ACC112 (cell line): Measurements from ENCODE around the gene PCNX2.
A peak's percentile ranks its signal among the peaks of the same experiment; 100 is the strongest.

Source experiments
- H2AFZ ChIP-seq: fragments of 200-600 bp; sonication (generic); one replicate; pipeline ENCODE4 v1.6.0; 2017; ENCODE audit warnings: antibody characterized with exemption, low read length; ENCODE audit not compliant: unreplicated experiment
- H3K27ac ChIP-seq: fragments of 200-600 bp; sonication (generic); 2 replicates; pipeline ENCODE4 v1.5.1; 2014; ENCODE audit warnings: low read depth, mild to moderate bottlenecking, antibody characterized with exemption, low read length, moderate library complexity
- H3K27me3 ChIP-seq: fragments of 200-600 bp; sonication (generic); 2 replicates; pipeline ENCODE4 v1.6.1; 2014; ENCODE audit warnings: mild to moderate bottlenecking, antibody characterized with exemption, low read length, moderate library complexity, mixed read lengths; ENCODE audit not compliant: insufficient read depth
- H3K36me3 ChIP-seq: fragments of 200-600 bp; sonication (generic); 2 replicates; pipeline ENCODE4 v1.6.1; 2016; ENCODE audit warnings: mild to moderate bottlenecking, antibody characterized with exemption, low read length, moderate library complexity, mixed read lengths; ENCODE audit not compliant: insufficient read depth
- H3K4me1 ChIP-seq: fragments of 200-600 bp; sonication (generic); one replicate; pipeline ENCODE4 v1.6.1; 2016; ENCODE audit warnings: low read length, mixed read lengths; ENCODE audit not compliant: insufficient read depth, unreplicated experiment, control insufficient read depth
- H3K4me3 ChIP-seq: fragments of 200-600 bp; sonication (generic); 2 replicates; pipeline ENCODE4 v1.5.1; 2014; ENCODE audit warnings: mild to moderate bottlenecking, low read depth, low read length
- H3K79me2 ChIP-seq: fragments of 200-600 bp; sonication (generic); one replicate; pipeline ENCODE4 v1.6.0; 2016; ENCODE audit warnings: low read length; ENCODE audit not compliant: control insufficient read depth, unreplicated experiment, insufficient read depth

Gene PCNX2

DNA sequence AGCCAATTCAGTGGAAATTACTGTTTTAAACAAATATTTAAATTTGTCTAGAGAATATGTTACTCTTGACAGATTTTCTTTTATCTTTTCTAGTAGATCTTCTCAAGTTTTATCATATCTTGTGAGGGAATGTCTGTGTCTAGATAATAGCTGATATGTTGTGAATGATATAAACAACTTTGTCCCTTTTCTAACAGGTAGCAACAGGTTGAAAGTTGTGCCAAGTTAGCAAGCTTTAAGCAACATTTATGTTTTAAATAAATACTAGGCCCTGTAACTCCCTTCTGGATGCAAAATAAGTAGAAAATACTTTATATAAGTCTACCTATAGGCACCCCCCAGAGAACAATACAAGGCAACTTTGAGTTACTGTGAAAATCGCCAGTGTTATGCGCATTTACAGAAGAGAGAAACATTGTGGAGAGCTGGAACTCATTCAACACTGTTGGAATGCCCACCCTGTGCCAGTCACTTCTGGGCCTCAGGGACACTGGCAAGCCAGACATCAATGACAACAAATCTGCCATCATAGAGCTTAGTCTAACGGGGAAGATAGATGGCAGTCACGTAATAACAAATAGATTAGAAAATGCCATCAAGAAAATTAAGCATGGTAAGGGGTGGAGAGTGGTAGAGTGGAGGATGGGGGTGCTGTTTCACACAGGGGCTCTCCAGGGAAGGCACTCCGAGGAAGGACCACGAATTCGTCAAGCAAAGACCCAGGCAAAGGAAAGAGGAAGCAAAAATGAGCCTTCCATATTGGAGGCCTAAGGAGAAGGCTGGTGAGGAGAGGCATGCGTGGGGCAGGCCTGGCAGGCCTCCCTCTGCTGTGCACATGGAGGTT lies 36.4 kb upstream of the PCNX2 start:
- Histone ChIP-seq H3K36me3 (no peaks in the 10 kb centered on the region), H3K4me3 (no peak overlapping the region), H2AFZ (no peak overlapping the region), H3K27me3 (no peaks in the 10 kb centered on the region; the same call in none of the 2 replicates), H3K4me1 (no peaks in the 10 kb centered on the region), H3K79me2 (no peaks in the 10 kb centered on the region), H3K27ac (no peak overlapping the region)

DNA sequence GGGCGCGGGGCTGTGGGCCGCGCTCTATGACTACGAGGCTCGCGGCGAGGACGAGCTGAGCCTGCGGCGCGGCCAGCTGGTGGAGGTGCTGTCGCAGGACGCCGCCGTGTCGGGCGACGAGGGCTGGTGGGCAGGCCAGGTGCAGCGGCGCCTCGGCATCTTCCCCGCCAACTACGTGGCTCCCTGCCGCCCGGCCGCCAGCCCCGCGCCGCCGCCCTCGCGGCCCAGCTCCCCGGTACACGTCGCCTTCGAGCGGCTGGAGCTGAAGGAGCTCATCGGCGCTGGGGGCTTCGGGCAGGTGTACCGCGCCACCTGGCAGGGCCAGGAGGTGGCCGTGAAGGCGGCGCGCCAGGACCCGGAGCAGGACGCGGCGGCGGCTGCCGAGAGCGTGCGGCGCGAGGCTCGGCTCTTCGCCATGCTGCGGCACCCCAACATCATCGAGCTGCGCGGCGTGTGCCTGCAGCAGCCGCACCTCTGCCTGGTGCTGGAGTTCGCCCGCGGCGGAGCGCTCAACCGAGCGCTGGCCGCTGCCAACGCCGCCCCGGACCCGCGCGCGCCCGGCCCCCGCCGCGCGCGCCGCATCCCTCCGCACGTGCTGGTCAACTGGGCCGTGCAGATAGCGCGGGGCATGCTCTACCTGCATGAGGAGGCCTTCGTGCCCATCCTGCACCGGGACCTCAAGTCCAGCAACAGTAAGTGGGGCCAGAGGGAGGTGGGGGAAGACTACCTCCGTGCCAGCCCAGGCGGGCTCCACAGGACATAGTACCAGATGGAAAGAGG lies 32.8 kb upstream of the PCNX2 start:
- no peaks in the 10 kb centered on the region for H3K4me1 ChIP-seq
- H3K36me3 ChIP-seq, result no peaks in the 10 kb centered on the region
- no peak overlapping the region for H3K27ac ChIP-seq
- H3K4me3 ChIP-seq, result peak overlapping the region; percentile 87
- H3K79me2 ChIP-seq, result no peaks in the 10 kb centered on the region
- peak overlapping the region; percentile 97 for H2AFZ ChIP-seq
- H3K27me3 ChIP-seq, result peaks cover 3% of the 10 kb centered on the region; the same call in 1 of the 2 replicates

GRCh38 chr1:233327651-233328141 lies 32.2 kb upstream of the PCNX2 start, which contains the start of gene MAP3K21:
TSS of gene MAP3K21 (plus strand) at chr1:233327724. CDS start at chr1:233328029, 305 bp downstream.
- Histone ChIP-seq H3K36me3 (no peaks in the 10 kb centered on the region), H2AFZ (peak within 1 kb of the TSS; percentile 97), H3K27ac (no peak within 1 kb of the TSS), H3K4me3 (peak within 1 kb of the TSS; percentile 87), H3K27me3 (peaks cover 9% of the 10 kb centered on the region; the same call in 1 of the 2 replicates), H3K79me2 (no peaks in the 10 kb centered on the region), H3K4me1 (no peaks in the 10 kb centered on the region)

GRCh38 chr1:233326811-233327650 lies 31.5 kb upstream of the PCNX2 start:
- Histone ChIP-seq H3K36me3 (no peaks in the 10 kb centered on the region), H3K4me1 (no peaks in the 10 kb centered on the region), H3K27ac (no peak overlapping the region), H2AFZ (peak overlapping the region; percentile 55), H3K79me2 (no peaks in the 10 kb centered on the region), H3K27me3 (peaks cover 16% of the 10 kb centered on the region), H3K4me3 (peak overlapping the region; percentile 67)

DNA sequence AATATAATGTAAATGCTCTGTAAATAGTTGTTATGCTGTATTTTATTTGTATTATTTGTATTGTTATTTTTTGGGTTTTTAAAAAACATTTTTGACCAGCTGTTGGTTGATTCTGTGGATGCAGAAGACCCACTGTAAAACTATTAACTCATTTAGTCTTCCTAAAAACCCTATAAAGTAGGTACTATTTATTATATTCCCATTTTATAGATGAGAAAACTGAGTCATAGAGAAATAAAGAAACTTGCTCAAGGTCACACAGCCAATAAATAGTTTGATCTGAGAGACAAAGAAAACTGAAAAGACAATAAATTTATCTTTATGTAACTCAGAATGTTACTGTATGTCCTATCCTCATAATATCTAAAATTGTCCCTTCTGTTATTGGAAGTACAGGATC lies 30.8 kb upstream of the PCNX2 start:
- Histone ChIP-seq H2AFZ (no peak overlapping the region), H3K36me3 (no peaks in the 10 kb centered on the region), H3K27ac (no peak overlapping the region), H3K79me2 (no peaks in the 10 kb centered on the region), H3K4me3 (no peak overlapping the region), H3K27me3 (peaks cover 23% of the 10 kb centered on the region), H3K4me1 (no peaks in the 10 kb centered on the region)

- no peaks in the 10 kb centered on the region for H3K79me2 ChIP-seq
- no peak overlapping the region for H3K27ac ChIP-seq
- H3K4me1 ChIP-seq, result no peaks in the 10 kb centered on the region
- no peak overlapping the region for H2AFZ ChIP-seq
- H3K36me3 ChIP-seq, result no peaks in the 10 kb centered on the region
- peaks cover 46% of the 10 kb centered on the region for H3K27me3 ChIP-seq
- no peak overlapping the region for H3K4me3 ChIP-seq
These were observed 28.2 kb upstream of the PCNX2 start for GRCh38 chr1:233323718-233324117.

- no peaks in the 10 kb centered on the region for H3K36me3 ChIP-seq
- H3K79me2 ChIP-seq, result no peaks in the 10 kb centered on the region
- peaks cover 52% of the 10 kb centered on the region for H3K27me3 ChIP-seq
- no peak overlapping the region for H2AFZ ChIP-seq
- H3K4me3 ChIP-seq, result no peak overlapping the region
- H3K27ac ChIP-seq, result no peak overlapping the region
- H3K4me1 ChIP-seq, result no peaks in the 10 kb centered on the region
These were observed 24.5 kb upstream of the PCNX2 start for GRCh38 chr1:233320023-233320422.

DNA sequence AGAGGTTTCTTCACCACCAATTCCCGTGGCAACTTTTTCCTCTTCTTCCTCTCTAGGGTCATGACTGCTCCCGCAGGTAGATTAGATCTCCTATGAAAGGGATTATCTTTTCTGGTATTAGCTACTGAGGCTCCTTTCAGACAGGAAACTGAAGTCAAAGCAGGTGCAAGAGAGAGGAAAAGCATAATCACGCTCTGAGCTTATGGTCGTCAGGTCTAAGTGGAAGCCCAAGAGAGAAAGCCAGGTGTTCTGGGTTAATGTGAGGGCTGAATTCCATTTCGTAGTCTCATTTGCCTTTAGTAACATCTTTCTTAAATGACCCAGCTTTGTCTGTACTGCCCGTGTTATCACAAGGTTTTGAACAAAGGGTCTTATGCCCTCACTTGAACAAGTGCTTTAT lies 23.7 kb upstream of the PCNX2 start:
- Histone ChIP-seq H3K27ac (no peak overlapping the region), H2AFZ (no peak overlapping the region), H3K27me3 (peaks cover 52% of the 10 kb centered on the region), H3K4me3 (no peak overlapping the region), H3K79me2 (no peaks in the 10 kb centered on the region), H3K36me3 (no peaks in the 10 kb centered on the region), H3K4me1 (no peaks in the 10 kb centered on the region)

GRCh38 chr1:233316473-233316872 lies 20.9 kb upstream of the PCNX2 start:
- Histone ChIP-seq H3K79me2 (no peaks in the 10 kb centered on the region), H3K27me3 (peaks cover 30% of the 10 kb centered on the region), H2AFZ (no peak overlapping the region), H3K27ac (no peak overlapping the region), H3K4me3 (no peak overlapping the region), H3K36me3 (no peaks in the 10 kb centered on the region), H3K4me1 (no peaks in the 10 kb centered on the region)

- peaks cover 25% of the 10 kb centered on the region for H3K27me3 ChIP-seq
- H3K4me1 ChIP-seq, result no peaks in the 10 kb centered on the region
- H3K4me3 ChIP-seq, result no peak overlapping the region
- no peaks in the 10 kb centered on the region for H3K79me2 ChIP-seq
- no peak overlapping the region for H2AFZ ChIP-seq
- no peak overlapping the region for H3K27ac ChIP-seq
- H3K36me3 ChIP-seq, result no peaks in the 10 kb centered on the region
These were observed 20.3 kb upstream of the PCNX2 start for GRCh38 chr1:233315718-233316301.
